IPS DF 4.7 (cell line): ENCODE results near the gene DOCK1.
"Not testable (repeated sequence)": the region's sequence is repeated elsewhere in the genome, so short reads cannot be mapped to it uniquely, and the experiment has no call there.

Experiments used
- DNase-seq: peaks from one replicate; pipeline ENCODE4 v3.0.0-alpha.2; 2013; ENCODE audit warnings: low spot score; ENCODE audit errors: extremely low read depth

DOCK1 gene

GRCh38 chr10:127267442-127267841, 362.2 kb downstream of the DOCK1 start:
- DNase-seq: no peak

- no peak for DNase-seq
These were observed 366.8 kb downstream of the DOCK1 start for GRCh38 chr10:127272076-127272475.

GRCh38 chr10:127275272-127275671, 370.0 kb downstream of the DOCK1 start:
- DNase-seq: no peak

- DNase-seq: no peak
These were observed 370.7 kb downstream of the DOCK1 start for GRCh38 chr10:127275793-127276450.

GRCh38 chr10:127276794-127277462, 371.7 kb downstream of the DOCK1 start:
- no peak for DNase-seq

GRCh38 chr10:127278001-127278400, 372.8 kb downstream of the DOCK1 start:
- DNase-seq: no peak

- no peak for DNase-seq
These were observed 374.1 kb downstream of the DOCK1 start for GRCh38 chr10:127279334-127279774.

GRCh38 chr10:127280446-127280845, 375.2 kb downstream of the DOCK1 start:
- DNase-seq: peak; percentile 19

- no peak for DNase-seq
These were observed 377.8 kb downstream of the DOCK1 start for GRCh38 chr10:127283017-127283416.

GRCh38 chr10:127283576-127283975, 378.3 kb downstream of the DOCK1 start:
- no peak for DNase-seq

- DNase-seq: no peak
These were observed 385.6 kb downstream of the DOCK1 start for GRCh38 chr10:127290850-127291249.

GRCh38 chr10:127291329-127291728, 386.1 kb downstream of the DOCK1 start:
- no peak for DNase-seq

GRCh38 chr10:127292888-127293287, 387.7 kb downstream of the DOCK1 start:
- DNase-seq: no peak

- DNase-seq: no peak
These were observed 388.4 kb downstream of the DOCK1 start for GRCh38 chr10:127293640-127294039.

GRCh38 chr10:127296696-127297095, 391.5 kb downstream of the DOCK1 start:
- DNase-seq: no peak

- no peak for DNase-seq
These were observed 393.2 kb downstream of the DOCK1 start for GRCh38 chr10:127298381-127298780.

- not testable (repeated sequence) for DNase-seq
These were observed 394.0 kb downstream of the DOCK1 start for GRCh38 chr10:127299192-127299591.

- DNase-seq: no peak
These were observed 394.9 kb downstream of the DOCK1 start for GRCh38 chr10:127299956-127300689.

- no peak for DNase-seq
These were observed 395.7 kb downstream of the DOCK1 start for GRCh38 chr10:127300868-127301321.

- DNase-seq: no peak
These were observed 397.1 kb downstream of the DOCK1 start for GRCh38 chr10:127302343-127302742.

GRCh38 chr10:127303105-127303504, 397.9 kb downstream of the DOCK1 start:
- no peak for DNase-seq

- DNase-seq: no peak
These were observed 398.5 kb downstream of the DOCK1 start for GRCh38 chr10:127303746-127304145.
